T-helper 1 cell treated with Interleukin-12 subunit alpha and Interleukin-12 subunit beta and Interleukin-4 antibody, amounts not matched to agents 30 μg/mL and 1 μg/mL, for 36 hours (primary cell): ENCODE measurements around the gene PLA2G6.

Experiments
- H3K27ac Mint-ChIP-seq: one replicate; pipeline ENCODE4 v1.8.0; 2021; ENCODE audit warnings: mild to moderate bottlenecking, mixed read lengths
- H3K27me3 Mint-ChIP-seq: one replicate; pipeline ENCODE4 v1.8.0; 2021; ENCODE audit warnings: low read depth, mixed read lengths
- H3K36me3 Mint-ChIP-seq: one replicate; pipeline ENCODE4 v1.8.0; 2021; ENCODE audit warnings: low read depth, mixed read lengths
- H3K4me1 Mint-ChIP-seq: one replicate; pipeline ENCODE4 v1.8.0; 2021; ENCODE audit warnings: low read depth, mixed read lengths
- H3K4me3 Mint-ChIP-seq: one replicate; pipeline ENCODE4 v1.8.0; 2021; ENCODE audit warnings: mild to moderate bottlenecking, moderate library complexity, mixed read lengths
- H3K9me3 Mint-ChIP-seq: one replicate; pipeline ENCODE4 v1.8.0; 2021; ENCODE audit warnings: mixed read lengths

Gene PLA2G6

GRCh38 chr22:38097058-38097457 lies 84.6 kb downstream of the PLA2G6 start:
- Mint-ChIP-seq H3K27me3 (no peaks in the 10 kb centered on the region), H3K27ac (no peak overlapping the region), H3K4me3 (no peak overlapping the region), H3K36me3 (no peaks in the 10 kb centered on the region), H3K4me1 (peaks cover 3% of the 10 kb centered on the region), H3K9me3 (no peaks in the 10 kb centered on the region)

GRCh38 chr22:38089474-38089851 lies 92.2 kb downstream of the PLA2G6 start:
- H3K27ac Mint-ChIP-seq: no peak overlapping the region
- H3K4me1 Mint-ChIP-seq: no peaks in the 10 kb centered on the region
- H3K27me3 Mint-ChIP-seq: peaks cover 11% of the 10 kb centered on the region
- no peak overlapping the region for H3K4me3 Mint-ChIP-seq
- H3K9me3 Mint-ChIP-seq: no peaks in the 10 kb centered on the region
- no peaks in the 10 kb centered on the region for H3K36me3 Mint-ChIP-seq

- H3K36me3 Mint-ChIP-seq: no peaks in the 10 kb centered on the region
- no peaks in the 10 kb centered on the region for H3K9me3 Mint-ChIP-seq
- H3K4me3 Mint-ChIP-seq: no peak overlapping the region
- no peaks in the 10 kb centered on the region for H3K4me1 Mint-ChIP-seq
- H3K27ac Mint-ChIP-seq: no peak overlapping the region
- peaks cover 11% of the 10 kb centered on the region for H3K27me3 Mint-ChIP-seq
Measured at GRCh38 chr22:38088629-38089473, 92.8 kb downstream of the PLA2G6 start.

GRCh38 chr22:38087855-38088254 lies 93.8 kb downstream of the PLA2G6 start:
- Mint-ChIP-seq H3K9me3 (no peaks in the 10 kb centered on the region), H3K4me3 (no peak overlapping the region), H3K4me1 (no peaks in the 10 kb centered on the region), H3K27ac (no peak overlapping the region), H3K27me3 (peaks cover 18% of the 10 kb centered on the region), H3K36me3 (no peaks in the 10 kb centered on the region)

GRCh38 chr22:38086942-38087341 lies 94.7 kb downstream of the PLA2G6 start:
- H3K9me3 Mint-ChIP-seq: no peaks in the 10 kb centered on the region
- no peak overlapping the region for H3K27ac Mint-ChIP-seq
- peaks cover 19% of the 10 kb centered on the region for H3K27me3 Mint-ChIP-seq
- H3K4me3 Mint-ChIP-seq: no peak overlapping the region
- no peaks in the 10 kb centered on the region for H3K36me3 Mint-ChIP-seq
- no peaks in the 10 kb centered on the region for H3K4me1 Mint-ChIP-seq

GRCh38 chr22:38086001-38086845 lies 95.4 kb downstream of the PLA2G6 start:
- no peaks in the 10 kb centered on the region for H3K4me1 Mint-ChIP-seq
- no peak overlapping the region for H3K27ac Mint-ChIP-seq
- no peaks in the 10 kb centered on the region for H3K36me3 Mint-ChIP-seq

GRCh38 chr22:38085501-38085900 lies 96.1 kb downstream of the PLA2G6 start:
- Mint-ChIP-seq H3K27ac (no peak overlapping the region), H3K9me3 (no peaks in the 10 kb centered on the region), H3K27me3 (peaks cover 17% of the 10 kb centered on the region), H3K4me3 (no peak overlapping the region), H3K4me1 (no peaks in the 10 kb centered on the region), H3K36me3 (no peaks in the 10 kb centered on the region)

More at GRCh38 chr22:38086001-38086845, 95.4 kb downstream of the PLA2G6 start:
- Mint-ChIP-seq H3K9me3 (no peaks in the 10 kb centered on the region), H3K4me3 (no peak overlapping the region), H3K27me3 (peaks cover 19% of the 10 kb centered on the region)

- Mint-ChIP-seq H3K4me3 (no peak overlapping the region), H3K4me1 (no peaks in the 10 kb centered on the region), H3K27ac (no peak overlapping the region), H3K36me3 (no peaks in the 10 kb centered on the region), H3K27me3 (peaks cover 15% of the 10 kb centered on the region), H3K9me3 (no peaks in the 10 kb centered on the region)
Measured at GRCh38 chr22:38085056-38085455, 96.6 kb downstream of the PLA2G6 start.

- peaks cover 22% of the 10 kb centered on the region for H3K27me3 Mint-ChIP-seq
- H3K4me3 Mint-ChIP-seq: no peak within 1 kb of the TSS
- no peaks in the 10 kb centered on the region for H3K4me1 Mint-ChIP-seq
- no peaks in the 10 kb centered on the region for H3K36me3 Mint-ChIP-seq
- H3K9me3 Mint-ChIP-seq: no peaks in the 10 kb centered on the region
- no peak within 1 kb of the TSS for H3K27ac Mint-ChIP-seq
Measured at GRCh38 chr22:38083931-38084631, 97.5 kb downstream of the PLA2G6 start, which contains the start of gene SLC16A8. Gene SLC16A8 (minus strand): TSS chr22:38084184. CDS start chr22:38082873, 1,311 bp downstream.

GRCh38 chr22:38082986-38083710 lies 98.5 kb downstream of the PLA2G6 start:
- Mint-ChIP-seq H3K4me1 (no peaks in the 10 kb centered on the region), H3K27ac (no peak overlapping the region), H3K27me3 (peaks cover 22% of the 10 kb centered on the region), H3K9me3 (no peaks in the 10 kb centered on the region), H3K36me3 (no peaks in the 10 kb centered on the region), H3K4me3 (no peak overlapping the region)

GRCh38 chr22:38081941-38082828 lies 99.4 kb downstream of the PLA2G6 start:
- no peak overlapping the region for H3K4me3 Mint-ChIP-seq
- H3K27ac Mint-ChIP-seq: no peak overlapping the region
- H3K36me3 Mint-ChIP-seq: no peaks in the 10 kb centered on the region
- H3K4me1 Mint-ChIP-seq: no peaks in the 10 kb centered on the region
- no peaks in the 10 kb centered on the region for H3K9me3 Mint-ChIP-seq
- peaks cover 17% of the 10 kb centered on the region for H3K27me3 Mint-ChIP-seq

- H3K27me3 Mint-ChIP-seq: peaks cover 17% of the 10 kb centered on the region
- H3K4me3 Mint-ChIP-seq: no peak overlapping the region
- no peaks in the 10 kb centered on the region for H3K9me3 Mint-ChIP-seq
- no peaks in the 10 kb centered on the region for H3K36me3 Mint-ChIP-seq
- H3K4me1 Mint-ChIP-seq: no peaks in the 10 kb centered on the region
- no peak overlapping the region for H3K27ac Mint-ChIP-seq
Measured at GRCh38 chr22:38081636-38081940, 100.0 kb downstream of the PLA2G6 start.

- Mint-ChIP-seq H3K4me3 (no peak overlapping the region), H3K4me1 (no peaks in the 10 kb centered on the region), H3K27me3 (peaks cover 17% of the 10 kb centered on the region), H3K9me3 (no peaks in the 10 kb centered on the region), H3K36me3 (no peaks in the 10 kb centered on the region), H3K27ac (no peak overlapping the region)
Measured at GRCh38 chr22:38080850-38081635, 100.6 kb downstream of the PLA2G6 start.
